Calu3 (cell line): ENCODE results near the gene METTL27. TPM values are rescaled to one million over a fixed set of nuclear protein-coding genes. Genes with fewer than 3 reads are reported as not detected.

Experiments used
- BruUV-seq: library from RNA; stranded (reverse); fragments of 400-500 nt; replicated peaks from 2 replicates; lab custom pipeline; 2021; lab: Mats Ljungman, UMichigan
- CTCF ChIA-PET: fragments of 300-600 bp; sonication (Branson Sonifier 250); formaldehyde crosslinking; loops from one replicate; lab custom pipeline; 2022; ENCODE audit warnings: antibody characterized with exemption; lab: Charles Lee
- DNase-seq: peaks from one replicate; pipeline ENCODE4 v3.0.0; 2022
- H3K27ac Mint-ChIP-seq: one replicate; pipeline ENCODE4 v1.8.0; 2022; ENCODE audit warnings: mixed read lengths; ENCODE audit not compliant: unreplicated experiment
- H3K27me3 Mint-ChIP-seq: one replicate; pipeline ENCODE4 v1.8.0; 2022; ENCODE audit warnings: mixed read lengths; ENCODE audit not compliant: unreplicated experiment
- H3K36me3 Mint-ChIP-seq: one replicate; pipeline ENCODE4 v1.8.0; 2022; ENCODE audit warnings: mild to moderate bottlenecking, moderate library complexity, mixed read lengths; ENCODE audit not compliant: insufficient read depth, unreplicated experiment
- H3K4me1 Mint-ChIP-seq: one replicate; pipeline ENCODE4 v1.8.0; 2022; ENCODE audit warnings: mild to moderate bottlenecking, low read depth, mixed read lengths; ENCODE audit not compliant: unreplicated experiment
- H3K4me3 Mint-ChIP-seq: one replicate; pipeline ENCODE4 v1.8.0; 2022; ENCODE audit warnings: mild to moderate bottlenecking, low read depth, moderate library complexity, mixed read lengths; ENCODE audit not compliant: unreplicated experiment
- H3K9me3 Mint-ChIP-seq: one replicate; pipeline ENCODE4 v1.8.0; 2022; ENCODE audit warnings: low read depth, mixed read lengths; ENCODE audit not compliant: unreplicated experiment
- intact Hi-C: fragments of 100-400 bp; cut with micrococcal nuclease; formaldehyde crosslinking; loops from one replicate; pipeline ENCODE4 v1.10.0; 2022; ENCODE audit not compliant: unreplicated experiment
- total RNA-seq: library from RNA; stranded (reverse); gene quantifications from 2 replicates; pipeline ENCODE4 v1.2.3, GENCODE V29; 2022
- TF ChIP-seq, protein P1 (sequence below): fragments of 200-600 bp; IDR thresholded peaks from one replicate; pipeline ENCODE4 v1.8.0; 2022; ENCODE audit warnings: antibody characterized with exemption; ENCODE audit not compliant: unreplicated experiment

Gene METTL27
- total RNA-seq, 1 experiment from 2014 or later, result 14.3 TPM

DNA sequence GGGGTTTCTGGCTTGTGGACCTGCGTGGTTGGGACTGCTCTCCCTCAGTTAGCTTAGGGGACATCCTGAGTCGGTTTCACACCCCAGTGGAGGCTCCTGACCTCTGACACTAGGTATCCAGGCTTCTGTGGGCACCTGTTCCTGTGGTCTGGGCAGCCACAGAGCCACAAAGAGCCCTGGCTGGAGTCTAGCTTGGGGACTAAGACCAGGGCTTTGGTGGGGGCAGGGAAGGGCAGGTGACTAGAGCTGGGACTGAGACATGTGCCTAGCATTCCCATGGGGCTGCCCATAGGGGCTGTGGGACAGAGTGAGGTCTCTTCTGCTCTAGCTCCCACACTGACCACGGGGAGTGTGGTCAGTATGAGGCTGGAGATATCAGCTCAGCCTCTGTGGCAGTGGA, 14.6 kb upstream of the METTL27 start:
- Mint-ChIP-seq H3K4me1 (peaks cover 5% of the 10 kb centered on the region), H3K9me3 (no peaks in the 10 kb centered on the region), H3K4me3 (no peak overlapping the region), H3K27ac (no peak overlapping the region), H3K27me3 (no peaks in the 10 kb centered on the region), H3K36me3 (no peaks in the 10 kb centered on the region)
- DNase-seq, result no peak
- CTCF ChIA-PET, result interaction anchor here (0.5 kb wide), 1 partner anchor 187 kb away, joined by 3 read pairs; no protein-coding TSS in a partner anchor
- TF ChIP-seq, protein P1, sequence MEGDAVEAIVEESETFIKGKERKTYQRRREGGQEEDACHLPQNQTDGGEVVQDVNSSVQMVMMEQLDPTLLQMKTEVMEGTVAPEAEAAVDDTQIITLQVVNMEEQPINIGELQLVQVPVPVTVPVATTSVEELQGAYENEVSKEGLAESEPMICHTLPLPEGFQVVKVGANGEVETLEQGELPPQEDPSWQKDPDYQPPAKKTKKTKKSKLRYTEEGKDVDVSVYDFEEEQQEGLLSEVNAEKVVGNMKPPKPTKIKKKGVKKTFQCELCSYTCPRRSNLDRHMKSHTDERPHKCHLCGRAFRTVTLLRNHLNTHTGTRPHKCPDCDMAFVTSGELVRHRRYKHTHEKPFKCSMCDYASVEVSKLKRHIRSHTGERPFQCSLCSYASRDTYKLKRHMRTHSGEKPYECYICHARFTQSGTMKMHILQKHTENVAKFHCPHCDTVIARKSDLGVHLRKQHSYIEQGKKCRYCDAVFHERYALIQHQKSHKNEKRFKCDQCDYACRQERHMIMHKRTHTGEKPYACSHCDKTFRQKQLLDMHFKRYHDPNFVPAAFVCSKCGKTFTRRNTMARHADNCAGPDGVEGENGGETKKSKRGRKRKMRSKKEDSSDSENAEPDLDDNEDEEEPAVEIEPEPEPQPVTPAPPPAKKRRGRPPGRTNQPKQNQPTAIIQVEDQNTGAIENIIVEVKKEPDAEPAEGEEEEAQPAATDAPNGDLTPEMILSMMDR, result no peak
- intact Hi-C loops, result no loop called here
- BruUV-seq, result no TSS peak

DNA sequence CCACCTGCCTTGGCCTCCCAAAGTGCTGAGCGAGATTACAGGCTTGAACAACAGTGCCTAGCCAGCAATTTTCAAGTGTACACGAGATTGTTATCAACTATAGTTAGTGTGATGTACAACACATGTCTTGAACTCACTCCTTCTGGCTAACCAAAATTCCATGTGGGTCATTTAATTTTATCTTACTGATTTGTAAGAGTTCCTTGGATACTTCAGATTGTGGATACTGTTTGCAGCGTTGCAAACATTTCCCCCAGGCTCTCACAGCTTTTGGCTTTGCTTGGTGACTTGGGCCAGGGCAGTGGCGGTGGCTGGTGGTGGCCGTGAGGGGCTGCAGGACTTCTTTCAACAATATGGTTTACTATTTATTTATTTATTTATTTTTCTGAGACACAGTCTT, 10.2 kb upstream of the METTL27 start:
- TSS peak; percentile 44 for BruUV-seq
- peaks cover 12% of the 10 kb centered on the region for H3K36me3 Mint-ChIP-seq
- CTCF ChIA-PET, result no interaction called here
- intact Hi-C loops, result no loop called here
- H3K27me3 Mint-ChIP-seq, result no peaks in the 10 kb centered on the region
- no peak overlapping the region for H3K4me3 Mint-ChIP-seq
- TF ChIP-seq, protein P1, result no peak
- no peaks in the 10 kb centered on the region for H3K9me3 Mint-ChIP-seq
- H3K27ac Mint-ChIP-seq, result peak overlapping the region; percentile 95
- H3K4me1 Mint-ChIP-seq, result peaks cover 30% of the 10 kb centered on the region
- no peak for DNase-seq

DNA sequence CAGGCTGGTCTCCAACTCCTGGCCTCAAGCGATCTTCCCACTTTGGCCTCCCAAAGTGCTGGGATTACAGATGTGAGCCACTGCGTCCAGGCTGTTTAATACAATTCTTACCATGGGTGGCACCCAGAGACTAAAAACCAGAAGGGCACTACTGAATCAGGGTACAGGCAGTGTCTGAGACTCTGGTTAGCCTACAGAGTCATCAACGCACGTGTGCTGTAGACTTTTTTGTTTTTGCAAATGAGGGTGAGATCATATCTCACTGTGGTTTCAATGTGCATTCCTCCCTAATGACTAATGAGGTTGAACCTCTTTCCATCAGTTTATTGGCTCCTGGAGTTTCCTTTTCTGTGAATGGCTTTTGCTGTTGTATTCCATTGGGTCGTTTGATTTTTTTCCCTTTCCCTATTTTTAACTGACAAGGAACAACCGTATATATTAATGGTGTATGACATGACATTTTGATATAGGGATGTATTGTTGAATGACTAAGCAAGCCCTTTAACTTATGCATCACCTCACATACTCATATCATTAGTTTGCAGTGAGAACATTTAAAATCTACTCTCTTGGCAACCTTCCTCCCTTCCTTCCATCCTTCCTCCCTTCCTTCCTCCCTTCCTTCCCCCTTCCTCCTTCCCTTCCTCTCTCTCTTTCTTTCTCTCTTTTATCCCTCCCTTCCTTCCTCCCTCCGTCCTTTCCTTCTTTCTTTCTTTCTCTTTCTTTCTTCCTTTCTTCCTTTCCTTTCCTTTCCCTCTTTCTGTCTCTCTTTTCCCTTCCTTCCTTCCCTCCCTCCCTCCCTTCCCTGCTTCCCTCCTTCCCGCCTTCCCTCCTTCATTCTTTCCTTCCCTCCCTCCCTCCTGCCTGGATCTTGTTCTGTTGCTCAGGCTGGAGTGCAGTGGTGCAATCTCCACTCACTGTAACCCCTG, 9.4 kb upstream of the METTL27 start:
- Mint-ChIP-seq H3K36me3 (peaks cover 12% of the 10 kb centered on the region), H3K27me3 (no peaks in the 10 kb centered on the region), H3K4me1 (peaks cover 30% of the 10 kb centered on the region), H3K9me3 (no peaks in the 10 kb centered on the region), H3K27ac (peak overlapping the region; percentile 95), H3K4me3 (no peak overlapping the region)
- BruUV-seq, result no TSS peak
- CTCF ChIA-PET, result interaction anchor here (1.0 to 1.3 kb wide), 4 partner anchors 18 to 117 kb away, joined by 3 to 7 read pairs (median 4); no protein-coding TSS in a partner anchor
- TF ChIP-seq, protein P1, result no peak
- intact Hi-C loops, result loop anchor here (2.0 kb wide), 2 partner anchors 81 to 109 kb away; partner anchors contain the start of gene CLDN3
- DNase-seq, result peak; percentile 51

DNA sequence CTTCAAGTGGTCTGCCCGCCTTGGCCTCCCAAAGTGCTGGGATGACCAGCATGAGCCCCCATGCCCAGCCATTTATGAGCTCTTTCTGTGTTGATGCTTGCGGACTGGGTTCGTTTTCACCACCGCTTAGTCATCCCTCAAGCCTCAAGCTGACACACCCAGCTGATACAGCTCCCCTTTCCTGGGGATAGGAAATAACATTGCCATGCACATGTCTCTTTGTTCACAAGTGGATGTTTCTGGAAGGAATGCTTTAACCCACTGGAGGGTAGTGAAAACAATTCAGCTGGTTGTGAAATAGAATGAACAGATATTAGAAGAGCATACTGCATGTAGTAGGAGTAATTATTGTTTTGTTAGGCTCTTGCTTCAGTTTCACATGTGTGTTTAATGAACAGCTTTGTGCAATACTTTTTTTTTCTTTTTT, 8.5 kb upstream of the METTL27 start:
- H3K27me3 Mint-ChIP-seq, result no peaks in the 10 kb centered on the region
- no peaks in the 10 kb centered on the region for H3K9me3 Mint-ChIP-seq

More for the DNA sequence above, 8.5 kb upstream of the METTL27 start:
- intact Hi-C loops, result loop anchor here (2.0 kb wide), 2 partner anchors 80 to 108 kb away; partner anchors contain the start of gene CLDN3
- Mint-ChIP-seq H3K4me3 (peak overlapping the region; percentile 32), H3K4me1 (peaks cover 30% of the 10 kb centered on the region), H3K27ac (peak overlapping the region; percentile 95), H3K36me3 (peaks cover 12% of the 10 kb centered on the region)
- no TSS peak for BruUV-seq
- TF ChIP-seq, protein P1, result no peak
- CTCF ChIA-PET, result interaction anchor here (0.9 to 1.3 kb wide), 5 partner anchors 8 to 116 kb away, joined by 3 to 7 read pairs (median 6); partner anchors contain the start of gene METTL27
- peak; percentile 65 for DNase-seq
